Heart right ventricle (tissue), 16 donors: Measurements from ENCODE around the gene FSD2. TPM values are rescaled to one million over a fixed set of nuclear protein-coding genes. Genes with fewer than 3 reads are reported as not detected.

Source experiments
- ATAC-seq, 8 donors: fragments of 200-7000 bp; cut with Tn5 transposase; one replicate each; pipeline ENCODE4 v1.9.1; 2020; ENCODE audit warnings: mild to moderate bottlenecking in 8 of 8, moderate library complexity in 8 of 8, moderate number of reproducible peaks in 1 of 8
- DNase-seq, 2 donors: peaks; one replicate each; pipeline ENCODE4 v3.0.0-alpha.2; 2020
- H3K27ac ChIP-seq, 10 donors: fragments of 200-600 bp; sonication (generic) in 2 of 10; one replicate each; pipeline versions ENCODE4 v1.5.0 to v1.8.0; 2020 to 2022; ENCODE audit warnings: mild to moderate bottlenecking in 3 of 10
- H3K27me3 ChIP-seq, 7 donors: fragments of 200-600 bp; one replicate each; pipeline ENCODE4 v1.8.0; 2021 to 2022; ENCODE audit warnings: mild to moderate bottlenecking in 2 of 7
- H3K36me3 ChIP-seq, 9 donors: fragments of 200-600 bp; sonication (generic) in 1 of 9; one replicate each; pipeline versions ENCODE4 v1.5.0 to v1.8.0; 2020 to 2022; ENCODE audit warnings: mild to moderate bottlenecking in 2 of 9
- H3K4me1 ChIP-seq, 9 donors: fragments of 200-600 bp; sonication (generic) in 1 of 9; one replicate each; pipeline versions ENCODE4 v1.5.0 to v1.8.0; 2020 to 2022; ENCODE audit warnings: mild to moderate bottlenecking in 4 of 9
- H3K4me3 ChIP-seq, 10 donors: fragments of 200-600 bp; sonication (generic) in 2 of 10; one replicate each; pipeline versions ENCODE4 v1.5.0 to v1.8.0; 2020 to 2022; ENCODE audit warnings: mild to moderate bottlenecking in 7 of 10, moderate library complexity in 2 of 10
- H3K9me3 ChIP-seq, 11 donors: fragments of 200-600 bp in 10 of 11; sonication (generic) in 2 of 11; one replicate each; pipeline versions ENCODE4 v1.5.0 to v1.8.0; 2013 to 2022; ENCODE audit warnings: mild to moderate bottlenecking in 2 of 11, control low read depth in 1 of 11, moderate library complexity in 1 of 11
- WGBS, 2 donors: extraction: QIAGEN DNeasy Blood & Tissue Kit; methylation state at CpG; one replicate each; pipeline ENCODE4 v1.1.7; 2013; ENCODE audit warnings: inconsistent platforms in 1 of 2; 5-methylcytosine and 5-hydroxymethylcytosine counted together
- intact Hi-C, 10 donors: fragments of 100-400 bp; cut with DNase I; formaldehyde crosslinking; loops; one replicate each; pipeline versions ENCODE4 v1.11.1 to v1.14.2; 2022
- polyA plus RNA-seq, 2 donors: library from polyadenylated mRNA; stranded (reverse); fragments of 200-250 nt; gene quantifications; one replicate each; pipeline ENCODE4 v1.2.3, GENCODE V29; 2013
- total RNA-seq, 10 donors: library from RNA; stranded (reverse); fragmentation: NEBNext Ultra II Directional in 3 of 10; extraction: Animal tissue kit (Norgen Biotek cat#: 25700) in 3 of 10; gene quantifications; one replicate each; pipeline versions ENCODE4 v1.2.1 to v1.2.4, GENCODE V29; 2021 to 2023
- TF ChIP-seq, protein P1 (sequence below), 9 donors: fragments of 200-600 bp; sonication (generic) in 2 of 9; IDR thresholded peaks; one replicate each; pipeline versions ENCODE4 v1.5.0 to v1.8.0; 2021 to 2022; ENCODE audit warnings: antibody characterized with exemption in 9 of 9, mild to moderate bottlenecking in 5 of 9, moderate library complexity in 1 of 9
- donor health status: Arrhythmogenic right ventricular cardiomyopathy.
- donor health status: ischemic (EF 13 %, LVEDD 7.1; RV severe dilation, severe dysfunction).
- donor health status: healthy with polysubstance abuse.
- donor health status: DM: no; HTN: yes; CAD: no.
- donor health status: DM: no; HTN: no; CAD: no.
- donor health status: ischemic (EF 25% LVEDD 6.9; RV normal size, moderate dysfunction).
- donor health status: ischemic (EF 25% LVEDD 5.7; RV mildly dilated, moderate dysfunction).
- donor health status: healthy.
- donor health status: DM: yes; HTN: yes; CAD: no.
- donor health status: Ischemic cardiomyopathy.
- donor health status: ischemic (EF 35%, LVEDD 5.7; RV mildly dilated, moderate dysfunction).
- donor health status: nonischemic (EF 11% LVEDD 7.7; RV severe dilation, severe dysfunction).
- donor health status: DM: yes; HTN: yes; CAD: no.
- donor health status: PGD.
- donor health status: ischemic (EF 29% LVEDD 5.4; RV normal size, mild dysfunction).
- donor health status: nonischemic (EF 23%, LVEDD 6.1; RV moderate dilation, normal function).

Gene FSD2
- total and polyA plus RNA-seq, 12 donors: 1.7 to 142 (median 85.2) TPM

DNA sequence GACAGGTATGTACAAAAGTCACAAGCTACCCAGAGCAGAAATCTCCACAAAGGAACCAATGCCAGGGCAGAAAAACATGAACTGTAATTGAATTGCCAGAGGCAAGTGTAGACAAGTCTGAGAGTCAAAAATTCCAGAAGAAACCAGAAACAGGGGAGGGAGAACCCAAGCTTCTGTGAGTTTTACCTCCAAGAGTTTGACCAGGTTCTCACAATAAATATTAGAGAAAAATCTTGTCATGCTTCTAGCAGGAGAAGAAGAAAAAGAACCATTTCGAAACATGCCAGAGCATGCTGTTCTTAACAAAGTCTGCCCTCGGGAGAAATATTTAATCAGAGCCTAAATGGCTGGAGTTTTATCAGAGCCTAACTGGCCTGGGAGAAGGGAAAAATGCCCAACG, 63.7 kb downstream of the FSD2 start:
- Histone ChIP-seq H3K4me3 (no peak overlapping the region), H3K27ac (no peak overlapping the region), H3K36me3 (peaks cover 0 to 9% (median 0%) of the 10 kb centered on the region in 9 donors), H3K9me3 (no peaks in the 10 kb centered on the region), H3K4me1 (no peaks in the 10 kb centered on the region), H3K27me3 (no peaks in the 10 kb centered on the region)
- intact Hi-C loops: loop anchor here in 3 of 10 donors (5.0 to 10.0 kb wide), 3 partner anchors 60 to 207 kb away; partner anchors contain the start of gene RPS17 (in 1 of the 3)
- ATAC-seq (no peak), DNase-seq (no peak)
- TF ChIP-seq, protein P1, sequence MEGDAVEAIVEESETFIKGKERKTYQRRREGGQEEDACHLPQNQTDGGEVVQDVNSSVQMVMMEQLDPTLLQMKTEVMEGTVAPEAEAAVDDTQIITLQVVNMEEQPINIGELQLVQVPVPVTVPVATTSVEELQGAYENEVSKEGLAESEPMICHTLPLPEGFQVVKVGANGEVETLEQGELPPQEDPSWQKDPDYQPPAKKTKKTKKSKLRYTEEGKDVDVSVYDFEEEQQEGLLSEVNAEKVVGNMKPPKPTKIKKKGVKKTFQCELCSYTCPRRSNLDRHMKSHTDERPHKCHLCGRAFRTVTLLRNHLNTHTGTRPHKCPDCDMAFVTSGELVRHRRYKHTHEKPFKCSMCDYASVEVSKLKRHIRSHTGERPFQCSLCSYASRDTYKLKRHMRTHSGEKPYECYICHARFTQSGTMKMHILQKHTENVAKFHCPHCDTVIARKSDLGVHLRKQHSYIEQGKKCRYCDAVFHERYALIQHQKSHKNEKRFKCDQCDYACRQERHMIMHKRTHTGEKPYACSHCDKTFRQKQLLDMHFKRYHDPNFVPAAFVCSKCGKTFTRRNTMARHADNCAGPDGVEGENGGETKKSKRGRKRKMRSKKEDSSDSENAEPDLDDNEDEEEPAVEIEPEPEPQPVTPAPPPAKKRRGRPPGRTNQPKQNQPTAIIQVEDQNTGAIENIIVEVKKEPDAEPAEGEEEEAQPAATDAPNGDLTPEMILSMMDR (IDR thresholded peaks at IDR 0.05): no peak
- 85 to 87% methylated on average over 3 of the region's 3 CpGs for WGBS, 2 donors

DNA sequence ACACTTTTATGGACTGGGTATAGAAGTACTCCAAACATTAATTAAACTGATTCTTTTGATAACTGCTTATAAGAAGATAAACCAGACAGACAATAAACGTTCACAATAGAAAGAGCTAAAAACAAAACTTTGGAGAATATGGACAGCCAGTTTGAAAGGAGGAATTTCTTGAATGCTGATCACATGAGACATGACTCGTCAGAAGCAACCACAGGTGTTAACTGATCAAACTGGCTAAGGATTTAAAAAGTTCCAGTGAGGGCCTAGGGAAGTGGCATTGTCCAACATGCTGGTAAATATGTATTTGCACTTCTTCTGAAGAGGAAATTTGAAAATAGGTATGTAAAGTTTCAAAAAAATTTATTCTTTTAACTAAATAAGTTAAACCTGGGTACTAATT, 66.8 kb downstream of the FSD2 start:
- 76 to 77% methylated on average over 2 of the region's 2 CpGs for WGBS, 2 donors
- peaks cover 0 to 23% (median 0%) of the 10 kb centered on the region in 9 donors for H3K36me3 ChIP-seq
- H3K27me3 ChIP-seq: no peaks in the 10 kb centered on the region
- H3K9me3 ChIP-seq: no peaks in the 10 kb centered on the region
- DNase-seq: no peak
- TF ChIP-seq, protein P1 (IDR thresholded peaks at IDR 0.05): no peak
- no peak overlapping the region for H3K4me3 ChIP-seq
- H3K4me1 ChIP-seq: no peaks in the 10 kb centered on the region
- intact Hi-C loops: loop anchor here in 1 of 10 donors (5.0 kb wide), 1 partner anchor 192 kb away; no protein-coding TSS in a partner anchor
- H3K27ac ChIP-seq: no peak overlapping the region
- ATAC-seq: no peak

DNA sequence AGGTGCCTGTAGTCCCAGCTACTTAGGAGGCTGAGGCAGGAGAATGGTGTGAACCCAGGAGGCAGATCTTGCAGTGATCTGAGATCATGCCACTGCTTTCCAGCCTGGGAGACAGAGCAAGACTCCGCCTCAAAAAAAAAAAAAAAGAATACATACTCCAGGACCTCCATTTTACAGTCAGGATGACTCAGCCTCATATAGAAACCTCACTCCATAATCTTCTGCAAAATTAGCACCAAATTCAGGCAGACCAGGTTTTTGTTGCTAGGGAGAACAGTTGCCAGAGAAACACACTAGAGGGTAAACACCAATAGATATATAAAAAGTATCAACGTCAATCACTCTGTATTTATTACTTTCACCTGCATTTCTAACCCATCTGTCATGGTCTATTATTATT, 67.9 kb downstream of the FSD2 start:
- TF ChIP-seq, protein P1 (IDR thresholded peaks at IDR 0.05): no peak
- no peak overlapping the region for H3K27ac ChIP-seq
- DNase-seq: no peak
- no peak overlapping the region for H3K4me3 ChIP-seq
- intact Hi-C loops: loop anchor here in 1 of 10 donors (5.0 kb wide), 1 partner anchor 191 kb away; no protein-coding TSS in a partner anchor
- no peak for ATAC-seq
- peaks cover 0 to 23% (median 0%) of the 10 kb centered on the region in 9 donors for H3K36me3 ChIP-seq
- WGBS, 2 donors: 94% methylated on average over 2 of the region's 2 CpGs
- H3K4me1 ChIP-seq: no peaks in the 10 kb centered on the region
- H3K27me3 ChIP-seq: no peaks in the 10 kb centered on the region
- no peaks in the 10 kb centered on the region for H3K9me3 ChIP-seq

DNA sequence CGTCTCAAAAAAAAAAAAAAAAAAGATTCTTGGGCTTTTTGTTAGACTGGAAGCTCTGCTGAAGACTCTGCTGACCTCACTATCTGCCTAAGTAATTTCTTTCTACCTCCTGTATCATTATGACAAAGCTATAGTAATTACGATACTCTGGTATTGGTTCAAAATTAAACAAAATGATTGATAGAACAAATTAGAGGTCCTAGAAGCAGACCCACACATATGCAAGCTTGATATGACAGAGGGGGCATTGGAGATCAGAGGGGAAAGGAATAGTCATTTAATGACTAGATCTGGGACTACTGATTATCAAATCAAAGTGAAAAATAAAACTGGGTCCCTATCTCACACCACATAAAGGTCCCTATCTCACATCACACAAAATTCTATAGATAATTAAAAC, 74.3 kb downstream of the FSD2 start:
- TF ChIP-seq, protein P1 (IDR thresholded peaks at IDR 0.05): no peak
- intact Hi-C loops: no loop called here
- peaks cover 0 to 21% (median 0%) of the 10 kb centered on the region in 9 donors for H3K36me3 ChIP-seq
- DNase-seq (no peak), ATAC-seq (no peak)
- H3K27me3 ChIP-seq: no peaks in the 10 kb centered on the region
- H3K4me1 ChIP-seq: no peaks in the 10 kb centered on the region
- H3K4me3 ChIP-seq: no peak overlapping the region
- WGBS, 2 donors: 91 to 100% methylated on average over 1 to 2 of the region's 2 CpGs
- H3K27ac ChIP-seq: no peak overlapping the region
- no peaks in the 10 kb centered on the region for H3K9me3 ChIP-seq
